ENCODE results near the gene C16orf74. TPM values are rescaled to one million over a fixed set of nuclear protein-coding genes. Genes with fewer than 3 reads are reported as not detected.

Gene C16orf74
- total RNA-seq, 2 experiments from 2014 or later, result 2.1 to 2.9 TPM

- no peak for ATAC-seq (ENCODE audit: poor library complexity)
- no peak overlapping the region for H3K27ac Mint-ChIP-seq
- no peak for DNase-seq
- Histone ChIP-seq H3K27ac (ENCODE audit: low read depth in 1 of 2, low read length in 2 of 2) (no peak overlapping the region), H3K4me3 (ENCODE audit: low read length) (no peak overlapping the region), H3K4me1 (ENCODE audit: insufficient read depth, low read length) (no peaks in the 10 kb centered on the region), H3K27me3 (ENCODE audit: control insufficient read depth in 1 of 2, insufficient read depth in 2 of 2, low read length in 2 of 2) (peaks cover 9 to 17% of the 10 kb centered on the region in 2 experiments), H3K36me3 (ENCODE audit: insufficient read depth, low read length) (no peaks in the 10 kb centered on the region), H3K9me3 (ENCODE audit: control insufficient read depth in 1 of 2, insufficient read depth in 1 of 2, low read length in 2 of 2) (peaks cover 0 to 8% of the 10 kb centered on the region in 2 experiments)
- H3K4me3 Mint-ChIP-seq, result no peak overlapping the region
- ChIA-PET POLR2A (no interaction called here), CTCF (no interaction called here)
- no peaks in the 10 kb centered on the region for H3K36me3 Mint-ChIP-seq (ENCODE audit: low read depth)
- no peaks in the 10 kb centered on the region for H3K9me3 Mint-ChIP-seq
- H3K4me1 Mint-ChIP-seq (ENCODE audit: low read depth), result no peaks in the 10 kb centered on the region
- intact Hi-C loops (cut with DNase I, micrococcal nuclease), result no loop called here
- H3K27me3 Mint-ChIP-seq, result peaks cover 23% of the 10 kb centered on the region
- TF ChIP-seq CTCF (IDR thresholded peaks at IDR 0.05), result no peak
Observed at GRCh38 chr16:85697431-85697830, 53.5 kb downstream of the C16orf74 start.

GRCh38 chr16:85696781-85697180 is 54.1 kb downstream of the C16orf74 start:
- ATAC-seq (ENCODE audit: poor library complexity) (no peak), DNase-seq (no peak)
- Histone ChIP-seq H3K36me3 (ENCODE audit: insufficient read depth, low read length) (no peaks in the 10 kb centered on the region), H3K4me3 (ENCODE audit: low read length) (no peak overlapping the region), H3K27me3 (ENCODE audit: control insufficient read depth in 1 of 2, insufficient read depth in 2 of 2, low read length in 2 of 2) (peaks cover 9 to 17% of the 10 kb centered on the region in 2 experiments), H3K4me1 (ENCODE audit: insufficient read depth, low read length) (no peaks in the 10 kb centered on the region), H3K27ac (ENCODE audit: low read depth in 1 of 2, low read length in 2 of 2) (no peak overlapping the region), H3K9me3 (ENCODE audit: control insufficient read depth in 1 of 2, insufficient read depth in 1 of 2, low read length in 2 of 2) (peaks cover 0 to 7% of the 10 kb centered on the region in 2 experiments)
- Mint-ChIP-seq H3K27ac (no peak overlapping the region), H3K36me3 (ENCODE audit: low read depth) (no peaks in the 10 kb centered on the region), H3K4me3 (no peak overlapping the region), H3K9me3 (no peaks in the 10 kb centered on the region), H3K4me1 (ENCODE audit: low read depth) (no peaks in the 10 kb centered on the region), H3K27me3 (peaks cover 23% of the 10 kb centered on the region)
- POLR2A ChIA-PET, result no interaction called here
- intact Hi-C loops (cut with DNase I, micrococcal nuclease), result no loop called here
- CTCF ChIA-PET, result no interaction called here
- TF ChIP-seq CTCF (IDR thresholded peaks at IDR 0.05), result no peak

GRCh38 chr16:85695196-85696128 is 55.4 kb downstream of the C16orf74 start:
- ChIA-PET POLR2A (no interaction called here), CTCF (no interaction called here)
- no peaks in the 10 kb centered on the region for H3K9me3 Mint-ChIP-seq

More at GRCh38 chr16:85695196-85696128, 55.4 kb downstream of the C16orf74 start:
- Mint-ChIP-seq H3K4me3 (no peak overlapping the region), H3K4me1 (ENCODE audit: low read depth) (no peaks in the 10 kb centered on the region), H3K27ac (no peak overlapping the region), H3K36me3 (ENCODE audit: low read depth) (no peaks in the 10 kb centered on the region), H3K27me3 (peaks cover 23% of the 10 kb centered on the region)
- DNase-seq (no peak), ATAC-seq (ENCODE audit: poor library complexity) (no peak)
- H3K9me3 ChIP-seq (ENCODE audit: control insufficient read depth in 1 of 2, insufficient read depth in 1 of 2, low read length in 2 of 2), result no peaks in the 10 kb centered on the region
- intact Hi-C loops (cut with DNase I, micrococcal nuclease), result no loop called here
- H3K4me3 ChIP-seq (ENCODE audit: low read length), result no peak overlapping the region
- no peak for TF ChIP-seq CTCF (IDR thresholded peaks at IDR 0.05)
- no peak overlapping the region for H3K27ac ChIP-seq (ENCODE audit: low read depth in 1 of 2, low read length in 2 of 2)
- H3K4me1 ChIP-seq (ENCODE audit: insufficient read depth, low read length), result no peaks in the 10 kb centered on the region
- peaks cover 9 to 17% of the 10 kb centered on the region in 2 experiments for H3K27me3 ChIP-seq (ENCODE audit: control insufficient read depth in 1 of 2, insufficient read depth in 2 of 2, low read length in 2 of 2)
- no peaks in the 10 kb centered on the region for H3K36me3 ChIP-seq (ENCODE audit: insufficient read depth, low read length)
